CD4-positive, alpha-beta T cell treated with Interleukin-21 for 1 hour (primary cell): ENCODE data around the gene MAPK8IP2.
"Not testable (repeated sequence)": the region's sequence is repeated elsewhere in the genome, so short reads cannot be mapped to it uniquely, and the experiment has no call there.

Source experiments
- DNase-seq: peaks from one replicate; pipeline ENCODE4 v3.0.0-alpha.2; 2020

MAPK8IP2 gene

DNA sequence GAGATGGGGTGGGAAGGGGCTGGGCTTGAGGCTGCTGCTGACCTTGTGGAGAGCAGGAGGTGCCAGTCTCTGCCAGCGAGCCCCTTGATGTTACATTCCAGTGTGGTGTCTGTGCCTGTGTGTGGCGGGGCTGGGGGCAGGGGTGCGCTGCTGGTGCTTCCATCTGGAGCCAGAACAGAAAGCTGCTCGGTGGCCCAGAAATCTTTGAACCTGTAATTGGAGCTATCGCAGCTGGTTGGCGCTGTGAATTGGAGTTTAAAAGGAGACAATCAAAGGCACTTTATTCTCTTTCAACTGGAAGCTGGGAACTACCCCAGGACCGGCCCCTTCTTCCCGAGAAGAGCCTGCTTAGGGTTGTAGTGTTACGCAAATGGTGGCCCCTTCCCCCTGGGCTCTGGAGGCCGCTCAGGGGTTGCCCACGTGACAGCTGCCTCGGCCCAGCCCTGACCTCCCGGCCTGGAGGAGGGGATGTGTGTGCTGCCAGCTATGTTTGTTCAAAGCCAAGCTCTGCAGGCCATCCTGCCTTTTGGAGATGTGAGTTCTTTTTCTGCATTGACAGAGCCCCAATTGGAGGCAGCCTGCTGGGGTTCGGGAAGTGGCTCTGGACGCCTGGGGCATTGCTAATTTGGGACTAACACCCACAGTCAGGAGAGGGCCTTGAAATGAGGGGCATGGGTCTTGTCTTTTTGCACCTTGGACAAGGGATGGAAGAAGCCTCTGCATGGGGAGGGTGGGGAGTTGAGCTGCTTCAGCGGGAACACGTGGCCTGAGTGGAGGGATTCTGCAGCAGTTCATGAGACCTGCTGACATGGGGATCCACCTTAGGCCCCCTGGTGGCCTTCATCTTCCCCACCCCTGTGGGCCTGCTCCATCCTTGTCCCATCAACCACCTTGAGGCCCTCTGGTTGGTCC is 41.4 kb downstream of the MAPK8IP2 start:
- no peak for DNase-seq

DNA sequence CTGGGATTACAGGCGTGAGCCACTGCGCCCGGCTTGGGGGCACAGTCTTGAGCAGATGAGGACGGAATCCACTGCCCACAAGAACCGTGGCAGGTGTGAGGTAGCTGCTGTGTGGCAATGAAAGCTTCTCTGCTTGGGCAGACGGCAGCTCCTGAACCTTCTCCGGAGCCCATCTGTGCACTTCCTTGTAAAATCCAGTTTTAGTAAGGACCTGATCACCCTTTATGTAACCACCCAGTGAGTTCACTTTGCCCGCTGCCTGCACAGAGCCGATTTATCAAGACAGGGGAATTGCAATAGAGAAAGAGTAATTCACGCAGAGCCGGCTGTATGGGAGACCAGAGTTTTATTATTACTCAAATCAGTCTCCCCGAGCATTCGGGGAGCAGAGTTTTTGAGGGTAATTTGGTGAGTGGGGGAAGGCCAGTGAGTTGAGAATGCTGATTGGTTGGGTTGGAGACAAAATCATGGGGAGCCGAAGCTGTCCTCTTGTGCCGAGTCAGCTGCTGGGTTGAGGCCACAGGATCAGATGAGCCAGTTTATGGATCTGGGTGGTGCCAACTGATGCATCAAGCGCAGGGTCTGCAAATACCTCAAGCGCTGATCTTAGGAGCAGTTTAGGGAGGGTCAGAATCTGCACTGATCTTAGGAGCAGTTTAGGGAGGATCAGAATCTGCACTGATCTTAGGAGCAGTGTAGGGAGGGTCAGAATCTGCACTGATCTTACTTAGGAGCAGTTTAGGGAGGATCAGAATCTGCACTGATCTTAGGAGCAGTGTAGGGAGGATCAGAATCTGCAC is 42.6 kb downstream of the MAPK8IP2 start:
- not testable (repeated sequence) for DNase-seq

DNA sequence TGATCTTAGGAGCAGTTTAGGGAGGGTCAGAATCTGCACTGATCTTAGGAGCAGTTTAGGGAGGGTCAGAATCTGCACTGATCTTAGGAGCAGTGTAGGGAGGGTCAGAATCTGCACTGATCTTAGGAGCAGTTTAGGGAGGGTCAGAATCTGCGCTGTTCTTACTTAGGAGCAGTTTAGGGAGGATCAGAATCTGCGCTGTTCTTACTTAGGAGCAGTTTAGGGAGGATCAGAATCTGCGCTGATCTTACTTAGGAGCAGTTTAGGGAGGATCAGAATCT is 43.2 kb downstream of the MAPK8IP2 start:
- not testable (repeated sequence) for DNase-seq

DNA sequence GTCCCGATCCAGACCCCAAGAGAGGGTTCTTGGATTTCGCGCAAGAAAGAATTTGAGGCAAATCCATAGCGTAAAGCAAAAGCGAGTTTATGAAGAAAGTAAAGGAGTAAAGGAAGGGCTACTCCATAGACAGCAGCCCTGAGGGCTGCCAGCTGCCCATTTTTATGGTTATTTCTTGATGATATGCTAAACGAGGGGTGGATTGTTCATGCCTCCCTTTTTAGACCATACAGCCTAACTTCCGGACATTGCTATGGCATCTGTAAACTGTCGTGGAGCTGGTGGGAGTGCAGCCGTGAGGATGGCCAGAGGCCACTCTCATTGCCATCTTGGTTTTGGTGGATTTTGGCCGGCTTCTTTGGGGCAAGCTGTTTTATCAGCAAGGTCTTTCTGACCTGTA is 52.7 kb downstream of the MAPK8IP2 start:
- no peak for DNase-seq

DNA sequence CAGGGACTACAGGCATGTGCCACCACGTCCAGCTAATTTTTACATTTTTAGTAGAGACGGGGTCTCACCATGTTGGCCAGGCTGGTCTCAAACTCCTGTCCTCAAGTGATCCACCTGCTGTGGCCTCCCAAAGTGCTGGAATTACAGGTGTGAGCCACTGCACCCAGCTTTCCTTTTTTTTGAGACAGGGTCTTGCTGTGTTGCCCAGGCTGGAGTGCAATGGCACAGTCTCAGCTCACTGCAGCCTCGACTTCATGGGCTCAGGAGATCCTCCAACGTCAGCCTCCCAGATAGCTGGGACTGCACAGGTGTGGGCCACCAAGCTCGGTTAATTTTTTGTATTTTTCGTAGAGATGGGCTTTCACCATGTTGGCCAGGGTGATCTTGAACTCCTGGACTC is 54.1 kb downstream of the MAPK8IP2 start:
- not testable (repeated sequence) for DNase-seq

DNA sequence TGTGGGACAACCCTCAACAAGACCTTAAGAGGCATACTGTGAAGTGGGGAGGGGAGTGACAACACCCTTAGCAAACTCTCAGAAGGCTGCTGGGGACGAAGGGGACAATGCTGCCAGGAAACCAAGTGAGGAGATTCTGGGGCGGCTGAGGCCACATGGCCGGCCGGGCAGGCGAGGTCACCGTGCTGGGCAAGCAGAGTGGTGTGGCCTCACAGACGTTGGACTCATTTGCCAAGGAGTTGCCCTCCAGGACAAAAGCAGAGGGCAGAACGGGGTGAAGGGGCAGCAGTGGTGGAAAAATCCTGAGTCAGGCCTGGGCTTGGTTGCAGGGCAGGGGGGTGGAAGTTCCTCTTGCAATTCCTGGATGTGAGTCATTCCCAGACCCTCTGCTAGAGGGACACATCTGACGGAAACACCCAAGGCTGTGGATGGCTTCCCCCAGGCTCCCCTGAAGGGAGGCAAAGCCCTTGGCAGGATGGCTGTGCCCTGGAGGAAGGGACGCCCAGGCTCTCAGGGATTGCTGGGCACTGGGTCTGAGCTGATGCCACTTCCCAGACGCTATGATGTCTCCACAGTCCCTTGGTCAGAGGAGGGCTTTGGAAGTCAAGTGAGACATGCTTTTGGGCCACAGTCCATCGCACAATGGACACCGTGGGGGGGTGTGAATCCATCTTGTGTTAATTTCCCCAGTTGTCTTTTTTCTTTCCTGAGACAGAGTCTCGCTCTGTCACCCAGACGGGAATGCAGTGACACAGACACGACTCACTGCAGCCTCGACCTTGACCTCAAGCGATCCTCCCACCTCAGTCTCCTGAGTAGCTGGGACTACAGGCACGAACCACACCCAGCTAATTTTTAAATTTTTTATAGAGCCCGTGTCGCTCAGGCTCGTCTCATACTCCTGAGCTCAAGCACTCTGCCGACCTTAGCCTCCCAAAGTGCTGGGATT is 55.8 kb downstream of the MAPK8IP2 start:
- no peak for DNase-seq

DNA sequence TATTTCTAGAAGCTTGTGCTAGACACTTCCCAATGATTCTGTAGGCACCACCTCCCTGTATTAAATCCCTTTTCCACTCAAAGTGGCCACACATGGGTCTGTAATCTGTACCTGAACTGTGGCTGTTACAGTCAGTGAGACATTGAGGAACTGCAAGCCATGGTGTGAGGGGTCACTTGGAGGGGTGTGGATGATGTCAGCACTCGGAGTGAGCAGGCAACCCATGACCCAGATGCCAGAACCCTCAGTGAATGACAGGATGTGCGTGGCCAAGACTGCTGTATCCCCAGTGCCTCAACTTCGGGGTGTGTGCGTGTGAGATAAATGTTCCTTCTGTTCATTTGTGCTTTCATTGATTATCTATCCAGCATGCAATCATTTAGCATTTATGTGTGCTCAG is 57.3 kb downstream of the MAPK8IP2 start:
- DNase-seq: no peak

DNA sequence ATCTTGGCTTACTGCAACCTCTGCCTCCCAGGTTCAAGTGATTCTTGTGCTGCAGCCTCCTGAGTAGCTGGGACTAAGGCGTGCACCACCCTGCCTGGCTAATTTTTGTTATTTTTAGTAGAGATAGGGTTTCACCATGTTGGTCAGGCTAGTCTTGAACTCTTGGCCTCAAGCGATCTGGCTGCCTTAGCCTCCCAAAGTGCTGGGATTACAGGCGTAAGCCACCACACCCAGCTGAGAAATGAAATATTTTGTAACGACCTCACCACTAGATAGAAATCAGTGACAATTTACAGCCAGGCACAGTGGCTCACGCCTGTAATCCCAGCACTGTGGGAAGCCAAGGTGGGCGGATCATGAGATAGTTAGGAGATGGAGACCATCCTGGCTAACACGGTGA is 59.1 kb downstream of the MAPK8IP2 start:
- DNase-seq: not testable (repeated sequence)

DNA sequence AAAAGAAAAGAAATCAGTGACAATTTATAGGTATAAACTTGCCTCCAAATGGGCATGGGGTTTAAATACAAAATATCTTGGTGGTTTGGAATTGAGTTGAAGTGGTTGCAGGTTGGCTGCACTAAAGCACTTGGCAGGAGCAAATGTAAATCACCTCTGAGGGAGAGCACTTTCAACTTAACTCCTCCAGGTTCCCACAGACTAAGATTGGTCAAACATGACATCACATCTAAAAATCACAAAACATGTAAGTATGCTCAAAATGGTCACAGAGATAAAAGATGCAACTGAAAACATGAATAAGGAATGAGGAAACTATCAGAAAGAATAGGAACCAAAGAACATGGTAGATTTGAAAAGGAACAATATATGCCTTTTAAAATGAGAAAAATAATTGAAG is 59.7 kb downstream of the MAPK8IP2 start:
- no peak for DNase-seq
